ENCODE data around the gene C1RL.
"Not testable (repeated sequence)": the region's sequence is repeated elsewhere in the genome, so short reads cannot be mapped to it uniquely, and the experiment has no call there.

Gene C1RL

DNA sequence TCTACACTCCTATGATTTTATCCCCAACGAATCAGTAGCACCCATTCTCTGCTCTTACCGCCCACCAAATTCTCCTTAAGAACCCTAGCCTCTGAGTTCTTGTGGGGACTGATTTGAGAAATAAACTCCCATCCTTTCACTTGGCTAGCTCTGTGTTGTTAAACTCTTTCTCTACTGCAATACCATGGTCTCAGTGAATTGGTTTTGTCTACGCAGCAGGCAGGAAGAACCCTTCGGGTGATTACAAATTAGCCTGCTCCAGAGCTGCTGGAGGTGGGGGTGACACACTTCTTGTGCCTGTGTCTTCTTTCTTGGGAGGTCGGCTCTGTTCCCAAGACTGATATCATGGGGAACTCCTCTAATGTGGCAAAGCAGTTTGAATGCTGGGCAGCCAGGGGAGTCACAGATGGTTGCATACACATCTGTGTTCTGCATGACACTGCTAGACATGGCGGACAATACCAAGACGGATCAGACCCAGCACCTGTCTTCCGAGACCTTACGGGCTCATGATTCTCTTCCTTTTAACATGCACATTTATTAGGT, 50.1 kb downstream of the C1RL start:
- H3K27ac ChIP-seq = no peak overlapping the region
- H3K4me3 ChIP-seq (ENCODE audit: low read depth, low read length) = no peak overlapping the region
- TF ChIP-seq, protein P1, sequence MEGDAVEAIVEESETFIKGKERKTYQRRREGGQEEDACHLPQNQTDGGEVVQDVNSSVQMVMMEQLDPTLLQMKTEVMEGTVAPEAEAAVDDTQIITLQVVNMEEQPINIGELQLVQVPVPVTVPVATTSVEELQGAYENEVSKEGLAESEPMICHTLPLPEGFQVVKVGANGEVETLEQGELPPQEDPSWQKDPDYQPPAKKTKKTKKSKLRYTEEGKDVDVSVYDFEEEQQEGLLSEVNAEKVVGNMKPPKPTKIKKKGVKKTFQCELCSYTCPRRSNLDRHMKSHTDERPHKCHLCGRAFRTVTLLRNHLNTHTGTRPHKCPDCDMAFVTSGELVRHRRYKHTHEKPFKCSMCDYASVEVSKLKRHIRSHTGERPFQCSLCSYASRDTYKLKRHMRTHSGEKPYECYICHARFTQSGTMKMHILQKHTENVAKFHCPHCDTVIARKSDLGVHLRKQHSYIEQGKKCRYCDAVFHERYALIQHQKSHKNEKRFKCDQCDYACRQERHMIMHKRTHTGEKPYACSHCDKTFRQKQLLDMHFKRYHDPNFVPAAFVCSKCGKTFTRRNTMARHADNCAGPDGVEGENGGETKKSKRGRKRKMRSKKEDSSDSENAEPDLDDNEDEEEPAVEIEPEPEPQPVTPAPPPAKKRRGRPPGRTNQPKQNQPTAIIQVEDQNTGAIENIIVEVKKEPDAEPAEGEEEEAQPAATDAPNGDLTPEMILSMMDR (IDR thresholded peaks at IDR 0.05; ENCODE audit: low read depth, low read length) = no peak
- no peaks in the 10 kb centered on the region for H3K27me3 ChIP-seq (ENCODE audit: insufficient read depth, low read depth, severe bottlenecking)
- no peaks in the 10 kb centered on the region for H3K36me3 ChIP-seq
- no peak for DNase-seq
- H3K9me3 ChIP-seq (ENCODE audit: severe bottlenecking) = no peaks in the 10 kb centered on the region

GRCh38 chr12:7058163-7058845, 50.7 kb downstream of the C1RL start:
- DNase-seq = no peak

DNA sequence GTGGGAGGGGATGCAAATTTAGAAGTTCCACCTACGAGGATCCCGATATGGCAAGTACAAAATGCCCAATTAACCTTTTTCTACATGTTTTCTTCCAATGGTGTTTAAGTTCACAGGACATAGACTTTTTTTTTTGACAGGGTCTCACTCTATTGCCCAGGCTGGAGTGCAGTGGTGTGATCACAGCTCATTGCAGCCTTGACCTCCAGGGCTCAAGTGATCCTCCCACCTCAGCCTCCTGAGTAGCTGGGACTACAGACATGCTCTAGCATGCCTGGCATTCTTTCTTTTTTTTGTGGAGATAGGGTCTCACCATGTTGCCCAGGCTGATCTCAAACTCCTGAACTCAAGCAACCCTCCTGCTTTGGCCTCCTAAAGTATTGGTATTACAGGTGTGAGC, 53.3 kb downstream of the C1RL start:
- H3K4me3 ChIP-seq (ENCODE audit: low read depth, low read length); H3K9me3 ChIP-seq (ENCODE audit: severe bottlenecking); H3K27ac ChIP-seq; H3K27me3 ChIP-seq (ENCODE audit: insufficient read depth, low read depth, severe bottlenecking); H3K36me3 ChIP-seq; DNase-seq: not testable (repeated sequence)

More at GRCh38 chr12:7058163-7058845, 50.7 kb downstream of the C1RL start:
- Histone ChIP-seq H3K9me3 (ENCODE audit: severe bottlenecking) (no peaks in the 10 kb centered on the region), H3K36me3 (no peaks in the 10 kb centered on the region), H3K27me3 (ENCODE audit: insufficient read depth, low read depth, severe bottlenecking) (no peaks in the 10 kb centered on the region), H3K27ac (no peak overlapping the region), H3K4me3 (ENCODE audit: low read depth, low read length) (no peak overlapping the region)
- TF ChIP-seq, protein P1 (IDR thresholded peaks at IDR 0.05; ENCODE audit: low read depth, low read length) = no peak

GRCh38 chr12:7054925-7055324, 54.1 kb downstream of the C1RL start:
- DNase-seq = no peak
- peaks cover 4% of the 10 kb centered on the region for H3K9me3 ChIP-seq (ENCODE audit: severe bottlenecking)
- TF ChIP-seq, protein P1 (IDR thresholded peaks at IDR 0.05; ENCODE audit: low read depth, low read length) = no peak
- H3K4me3 ChIP-seq (ENCODE audit: low read depth, low read length) = no peak overlapping the region
- no peak overlapping the region for H3K27ac ChIP-seq
- H3K27me3 ChIP-seq (ENCODE audit: insufficient read depth, low read depth, severe bottlenecking) = no peaks in the 10 kb centered on the region
- H3K36me3 ChIP-seq = no peaks in the 10 kb centered on the region

DNA sequence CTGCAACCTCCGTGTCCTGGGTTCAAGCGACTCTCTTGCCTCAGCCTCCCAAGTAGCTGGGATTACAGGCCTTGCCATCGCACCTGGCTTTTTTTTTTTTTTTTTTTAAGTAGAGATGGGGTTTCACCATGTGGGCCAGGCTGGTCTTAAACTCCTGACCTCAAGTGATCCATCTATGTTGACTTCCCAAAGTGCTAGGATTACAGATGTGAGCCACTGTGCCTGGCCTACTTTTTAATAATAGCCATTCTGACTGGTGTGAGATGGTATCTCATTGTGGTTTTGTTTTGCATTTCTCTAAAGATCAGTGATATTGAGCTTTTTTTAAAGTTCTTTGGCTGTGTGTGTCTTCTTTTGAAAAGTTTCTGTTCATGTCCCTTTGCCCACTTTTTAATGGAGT, 59.0 kb downstream of the C1RL start:
- DNase-seq; H3K4me3 ChIP-seq (ENCODE audit: low read depth, low read length); H3K9me3 ChIP-seq (ENCODE audit: severe bottlenecking); H3K27ac ChIP-seq; H3K27me3 ChIP-seq (ENCODE audit: insufficient read depth, low read depth, severe bottlenecking); H3K36me3 ChIP-seq: not testable (repeated sequence)

DNA sequence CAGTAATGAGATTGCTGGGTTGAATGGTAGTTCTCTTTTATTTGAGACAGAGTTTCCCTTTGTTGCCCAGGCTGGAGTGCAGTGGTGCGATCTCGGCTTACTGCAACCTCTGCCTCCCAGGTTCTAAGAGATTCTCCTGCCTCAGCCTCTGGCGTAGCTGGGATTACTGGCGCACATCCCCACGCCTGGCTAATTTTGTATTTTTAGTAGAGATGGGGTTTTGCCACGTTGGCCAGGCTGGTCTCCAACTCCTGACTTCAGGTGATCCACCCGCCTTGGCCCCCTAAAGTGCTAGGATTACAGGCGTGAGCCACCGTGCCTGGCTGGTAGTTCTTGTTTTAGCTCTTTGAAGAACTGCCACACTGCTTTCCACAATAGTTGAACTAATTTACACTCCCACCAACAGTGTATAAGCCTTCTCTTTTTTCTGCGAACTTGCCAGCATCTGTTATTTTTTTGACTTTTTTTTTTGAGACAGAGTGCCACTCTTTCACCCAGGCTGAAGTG, 59.5 kb downstream of the C1RL start:
- not testable (repeated sequence) for DNase-seq; H3K27me3 ChIP-seq (ENCODE audit: insufficient read depth, low read depth, severe bottlenecking); H3K4me3 ChIP-seq (ENCODE audit: low read depth, low read length); H3K27ac ChIP-seq; H3K36me3 ChIP-seq; H3K9me3 ChIP-seq (ENCODE audit: severe bottlenecking)

GRCh38 chr12:7047306-7047705, 61.7 kb downstream of the C1RL start:
- Histone ChIP-seq H3K9me3 (ENCODE audit: severe bottlenecking) (peaks cover 4% of the 10 kb centered on the region), H3K27ac (no peak overlapping the region), H3K4me3 (ENCODE audit: low read depth, low read length) (no peak overlapping the region), H3K36me3 (no peaks in the 10 kb centered on the region), H3K27me3 (ENCODE audit: insufficient read depth, low read depth, severe bottlenecking) (no peaks in the 10 kb centered on the region)
- DNase-seq = no peak
- TF ChIP-seq, protein P1 (IDR thresholded peaks at IDR 0.05; ENCODE audit: low read depth, low read length) = no peak
